ENCODE measurements around the gene CCDC117.

The CCDC117 gene

GRCh38 chr22:28791841-28792490, 19.5 kb downstream of the CCDC117 start:
- no peaks in the 10 kb centered on the region for H3K27me3 ChIP-seq (ENCODE audit: insufficient read depth, low read depth, severe bottlenecking)
- no peak for TF ChIP-seq CTCF (IDR thresholded peaks at IDR 0.05; ENCODE audit: low read depth, low read length)
- no peaks in the 10 kb centered on the region for H3K9me3 ChIP-seq (ENCODE audit: severe bottlenecking)
- DNase-seq, result no peak
- H3K36me3 ChIP-seq, result peaks cover 64% of the 10 kb centered on the region
- no peak overlapping the region for H3K27ac ChIP-seq
- H3K4me3 ChIP-seq (ENCODE audit: low read depth, low read length), result no peak overlapping the region

- no peak for TF ChIP-seq CTCF (IDR thresholded peaks at IDR 0.05; ENCODE audit: low read depth, low read length)
- H3K27ac ChIP-seq, result no peak overlapping the region
- no peak for DNase-seq
- H3K4me3 ChIP-seq (ENCODE audit: low read depth, low read length), result no peak overlapping the region
- no peaks in the 10 kb centered on the region for H3K27me3 ChIP-seq (ENCODE audit: insufficient read depth, low read depth, severe bottlenecking)
- peaks cover 64% of the 10 kb centered on the region for H3K36me3 ChIP-seq
- no peaks in the 10 kb centered on the region for H3K9me3 ChIP-seq (ENCODE audit: severe bottlenecking)
Observed at GRCh38 chr22:28792491-28793383, 20.2 kb downstream of the CCDC117 start.

GRCh38 chr22:28793976-28794584, 21.6 kb downstream of the CCDC117 start:
- no peak for TF ChIP-seq CTCF (IDR thresholded peaks at IDR 0.05; ENCODE audit: low read depth, low read length)
- no peaks in the 10 kb centered on the region for H3K9me3 ChIP-seq (ENCODE audit: severe bottlenecking)
- H3K27ac ChIP-seq, result no peak overlapping the region
- H3K36me3 ChIP-seq, result peaks cover 59% of the 10 kb centered on the region
- H3K27me3 ChIP-seq (ENCODE audit: insufficient read depth, low read depth, severe bottlenecking), result no peaks in the 10 kb centered on the region
- no peak for DNase-seq
- H3K4me3 ChIP-seq (ENCODE audit: low read depth, low read length), result no peak overlapping the region

- no peak overlapping the region for H3K27ac ChIP-seq
- H3K4me3 ChIP-seq (ENCODE audit: low read depth, low read length), result no peak overlapping the region
- no peaks in the 10 kb centered on the region for H3K9me3 ChIP-seq (ENCODE audit: severe bottlenecking)
- H3K27me3 ChIP-seq (ENCODE audit: insufficient read depth, low read depth, severe bottlenecking), result no peaks in the 10 kb centered on the region
- peaks cover 63% of the 10 kb centered on the region for H3K36me3 ChIP-seq
- no peak for DNase-seq
- TF ChIP-seq CTCF (IDR thresholded peaks at IDR 0.05; ENCODE audit: low read depth, low read length), result no peak
Observed at GRCh38 chr22:28795071-28795693, 22.7 kb downstream of the CCDC117 start.

- no peak for DNase-seq
- Histone ChIP-seq H3K9me3 (ENCODE audit: severe bottlenecking) (no peaks in the 10 kb centered on the region), H3K4me3 (ENCODE audit: low read depth, low read length) (no peak overlapping the region), H3K27ac (no peak overlapping the region), H3K36me3 (peaks cover 61% of the 10 kb centered on the region), H3K27me3 (ENCODE audit: insufficient read depth, low read depth, severe bottlenecking) (no peaks in the 10 kb centered on the region)
- no peak for TF ChIP-seq CTCF (IDR thresholded peaks at IDR 0.05; ENCODE audit: low read depth, low read length)
Observed at GRCh38 chr22:28795932-28796856, 23.7 kb downstream of the CCDC117 start.

Data from WERI-Rb-1 (cell line).